Measurements from ENCODE around the gene PGF.

The PGF gene

DNA sequence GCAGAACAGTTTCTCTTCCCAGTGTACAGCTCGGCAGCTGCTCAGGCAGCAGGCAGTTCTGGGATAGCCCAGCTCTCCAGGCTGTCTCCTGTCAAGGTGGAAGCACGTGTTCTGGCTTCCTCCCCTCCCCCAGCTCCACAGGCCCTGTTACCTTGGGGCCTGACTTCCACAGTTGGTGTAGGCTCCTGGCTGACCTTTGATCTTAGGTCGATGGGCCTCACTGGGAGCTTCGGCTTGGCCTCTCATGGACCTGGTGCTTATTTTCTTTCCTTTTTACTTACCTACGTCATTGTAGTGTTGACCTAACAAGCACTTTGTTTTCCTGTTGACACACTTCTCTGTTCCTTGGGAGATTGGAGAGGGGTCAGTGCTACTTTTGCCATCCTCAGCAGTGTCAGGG is 56.7 kb downstream of the PGF start:
- no peak for DNase-seq (ENCODE audit: low read depth in 2 of 2)

DNA sequence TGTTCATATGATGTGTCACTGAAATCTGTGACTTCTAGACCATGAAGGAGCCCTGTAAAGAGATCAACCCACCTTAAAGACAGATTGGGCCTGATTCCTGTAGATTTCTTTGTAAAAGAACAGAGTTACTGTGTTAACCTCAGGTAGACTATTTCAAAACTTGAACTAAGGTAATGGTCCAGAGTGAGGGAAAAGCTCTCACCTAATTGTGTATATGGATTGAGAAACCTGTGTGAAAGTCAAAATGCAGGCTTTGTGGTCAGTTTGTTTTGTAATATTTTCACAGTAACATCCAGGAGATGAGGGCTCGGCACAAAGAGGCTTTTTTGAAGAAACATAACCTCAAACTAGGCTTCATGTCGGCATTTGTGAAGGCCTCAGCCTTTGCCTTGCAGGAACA is 57.3 kb downstream of the PGF start:
- DNase-seq (ENCODE audit: low read depth in 2 of 2) = no peak

DNA sequence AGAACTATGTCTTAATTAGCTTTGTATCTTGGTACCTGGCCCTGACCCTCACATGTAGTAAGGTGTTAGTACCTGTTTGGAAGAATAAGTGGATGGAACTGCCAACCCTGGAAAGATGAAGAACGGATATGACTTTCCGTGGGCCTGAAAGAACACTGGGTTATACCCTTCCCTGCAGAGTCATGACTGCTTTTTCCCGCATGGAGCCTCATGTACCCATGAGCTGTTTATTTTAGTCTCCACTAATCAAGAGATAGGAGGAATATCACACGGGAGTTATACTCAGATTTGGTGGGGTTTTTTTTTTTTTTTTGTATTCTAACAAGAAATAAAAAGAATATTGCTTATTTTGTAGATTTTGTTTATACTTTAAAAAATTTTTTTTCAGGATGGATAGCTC is 57.8 kb downstream of the PGF start:
- no peak for DNase-seq (ENCODE audit: low read depth in 2 of 2)

DNA sequence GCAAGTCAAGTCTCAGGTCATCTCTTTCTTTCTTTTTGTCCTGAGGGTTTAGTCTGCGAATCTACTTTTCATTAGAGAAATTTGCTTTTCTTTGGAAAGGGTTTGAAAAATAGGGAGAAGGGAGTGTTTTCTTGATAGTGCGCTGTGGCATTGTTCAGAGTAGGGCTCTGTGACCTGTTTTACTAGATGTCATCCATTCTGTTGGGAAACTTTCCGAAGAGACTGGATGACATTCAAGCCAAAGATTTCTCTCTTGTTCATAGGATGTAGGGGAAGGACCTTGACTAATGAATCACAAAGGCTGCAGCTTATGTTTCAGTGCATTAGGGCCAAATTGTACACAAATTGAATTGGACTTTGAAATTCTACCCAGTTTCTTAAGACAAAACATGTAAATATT is 59.0 kb downstream of the PGF start:
- no peak for DNase-seq (ENCODE audit: low read depth in 2 of 2)

DNA sequence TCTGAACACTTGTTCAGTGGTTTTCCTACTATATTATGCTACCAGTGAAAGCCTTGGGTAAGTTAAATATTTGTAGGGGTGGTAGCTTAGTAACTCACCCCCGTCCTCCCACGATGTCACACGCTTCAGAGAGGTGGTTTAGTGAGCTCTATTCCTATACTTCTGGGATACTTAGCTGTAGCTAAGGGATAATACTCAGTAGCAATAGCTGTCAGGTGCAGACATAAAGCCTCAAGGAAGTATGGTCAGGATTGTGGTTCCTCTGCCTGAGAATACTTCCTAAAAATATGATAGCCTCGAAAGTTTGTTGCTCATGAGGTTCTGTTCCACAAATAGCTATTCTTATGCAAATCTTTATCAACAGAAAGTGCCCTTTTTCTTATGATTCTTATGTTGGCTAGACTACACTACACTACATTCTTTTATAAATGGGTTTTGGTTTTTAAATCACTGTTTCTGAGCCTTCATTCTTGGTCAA is 61.7 kb downstream of the PGF start:
- DNase-seq (ENCODE audit: low read depth in 2 of 2) = no peak

DNA sequence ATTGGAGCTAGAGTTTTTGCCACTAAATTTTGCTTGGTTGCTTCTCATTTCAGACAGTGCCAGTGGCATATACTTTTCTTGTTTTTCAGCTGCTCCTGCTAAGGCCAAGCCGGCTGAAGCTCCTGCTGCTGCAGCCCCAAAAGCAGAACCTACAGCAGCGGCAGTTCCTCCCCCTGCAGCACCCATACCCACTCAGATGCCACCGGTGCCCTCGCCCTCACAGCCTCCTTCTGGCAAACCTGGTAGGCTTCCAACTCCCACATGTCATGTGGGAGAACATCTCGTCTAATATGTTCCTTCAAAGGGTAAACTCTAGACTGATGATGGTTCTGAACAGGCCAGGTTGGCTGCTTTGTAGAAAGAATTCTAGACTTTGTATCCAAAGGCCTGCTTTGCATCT is 62.7 kb downstream of the PGF start:
- no peak for DNase-seq (ENCODE audit: low read depth in 2 of 2)

DNA sequence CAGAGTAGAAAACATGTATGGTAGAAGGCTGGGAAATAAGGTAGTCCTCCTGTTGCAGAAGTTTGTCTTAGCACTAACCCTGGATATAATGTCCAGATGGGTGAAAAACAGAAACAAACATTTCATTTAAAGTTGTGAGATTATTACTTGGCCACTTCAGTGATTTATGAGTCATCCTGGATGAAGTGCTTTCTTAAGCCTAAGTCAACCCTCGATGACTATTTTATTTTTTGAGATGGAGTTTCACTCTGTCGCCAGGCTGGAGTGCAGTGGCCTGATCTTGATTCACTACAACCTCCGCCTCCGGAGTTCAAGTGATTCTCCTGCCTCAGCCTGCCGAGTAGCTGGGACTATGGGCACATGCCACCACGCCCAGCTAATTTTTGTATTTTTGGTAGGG is 63.5 kb downstream of the PGF start:
- DNase-seq (ENCODE audit: low read depth in 2 of 2) = no peak

Measured in activated CD8-positive, alpha-beta memory T cell treated with anti-CD3 and anti-CD28 coated beads for 4 hours (primary cell).